ENCODE data around the gene THSD7A.

DNA sequence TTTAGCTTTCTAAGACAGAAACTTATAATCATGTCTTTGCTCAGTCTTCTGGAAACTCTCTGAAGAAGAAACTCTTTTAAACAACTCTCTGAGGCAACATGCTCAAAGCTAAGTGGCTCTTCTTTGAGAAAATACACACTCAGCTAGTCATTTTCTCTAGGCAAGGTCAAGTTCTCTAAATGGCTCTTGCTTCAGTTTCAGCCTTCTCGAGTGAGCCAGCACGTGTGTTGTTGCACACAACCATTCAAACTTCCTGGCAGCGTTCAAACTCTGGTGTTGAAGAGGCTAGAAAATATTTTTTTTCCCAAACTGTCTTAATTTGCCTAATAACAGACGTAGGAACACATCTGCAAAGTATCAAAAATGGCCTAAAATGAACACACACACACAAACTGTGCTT lies 129.1 kb downstream of the THSD7A start:
- no peak for TF ChIP-seq EZH2 (optimal IDR thresholded peaks at IDR 0.05; ENCODE audit: low read depth, low read length)
- TF ChIP-seq, protein P1, sequence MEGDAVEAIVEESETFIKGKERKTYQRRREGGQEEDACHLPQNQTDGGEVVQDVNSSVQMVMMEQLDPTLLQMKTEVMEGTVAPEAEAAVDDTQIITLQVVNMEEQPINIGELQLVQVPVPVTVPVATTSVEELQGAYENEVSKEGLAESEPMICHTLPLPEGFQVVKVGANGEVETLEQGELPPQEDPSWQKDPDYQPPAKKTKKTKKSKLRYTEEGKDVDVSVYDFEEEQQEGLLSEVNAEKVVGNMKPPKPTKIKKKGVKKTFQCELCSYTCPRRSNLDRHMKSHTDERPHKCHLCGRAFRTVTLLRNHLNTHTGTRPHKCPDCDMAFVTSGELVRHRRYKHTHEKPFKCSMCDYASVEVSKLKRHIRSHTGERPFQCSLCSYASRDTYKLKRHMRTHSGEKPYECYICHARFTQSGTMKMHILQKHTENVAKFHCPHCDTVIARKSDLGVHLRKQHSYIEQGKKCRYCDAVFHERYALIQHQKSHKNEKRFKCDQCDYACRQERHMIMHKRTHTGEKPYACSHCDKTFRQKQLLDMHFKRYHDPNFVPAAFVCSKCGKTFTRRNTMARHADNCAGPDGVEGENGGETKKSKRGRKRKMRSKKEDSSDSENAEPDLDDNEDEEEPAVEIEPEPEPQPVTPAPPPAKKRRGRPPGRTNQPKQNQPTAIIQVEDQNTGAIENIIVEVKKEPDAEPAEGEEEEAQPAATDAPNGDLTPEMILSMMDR (IDR thresholded peaks at IDR 0.05; ENCODE audit: low read length), result no peak
- no peak for TF ChIP-seq EZH2phosphoT487 (IDR thresholded peaks at IDR 0.05; ENCODE audit: low read length)
